ENCODE measurements around the gene GPS1. TPM values are rescaled to one million over a fixed set of nuclear protein-coding genes. Genes with fewer than 3 reads are reported as not detected.
A peak's percentile ranks its signal among the peaks of the same experiment; 100 is the strongest.

Gene GPS1
- total and polyA plus RNA-seq, 9 of the 15 experiments (the other 6 are each of a cell fraction or from before 2014, with no cell fraction given), result 3.1 to 167 (median 69.9) TPM

GRCh38 chr17:82051776-82052637 lies at the start of gene GPS1, which contains the start of gene RFNG (continued):
- TF ChIP-seq AFF1 (IDR thresholded peaks at IDR 0.05; ENCODE audit: low read depth in 1 of 2, partially characterized antibody in 2 of 2), result no peak
- no peak for TF ChIP-seq NR4A1 (CRISPR knock-in tag; IDR thresholded peaks at IDR 0.05)
- TF ChIP-seq NR4A1 (tag; IDR thresholded peaks at IDR 0.05), result no peak
- TF ChIP-seq NONO (IDR thresholded peaks at IDR 0.05; ENCODE audit: low read depth in 2 of 2, low read length in 1 of 2), result peak in 1 of 2 experiments; percentile 67; a peak in 1 of 4 replicates
- TF ChIP-seq PML (IDR thresholded peaks at IDR 0.05; ENCODE audit: low read length), result no peak
- TF ChIP-seq ZNF592 (IDR thresholded peaks at IDR 0.05), result peak; percentile 37; the same call in 1 of the 2 replicates
- no peak for TF ChIP-seq DACH1 (IDR thresholded peaks at IDR 0.05; ENCODE audit: partially characterized antibody)
- no peak for TF ChIP-seq XRCC3 (IDR thresholded peaks at IDR 0.05)
- TF ChIP-seq DNMT1 (IDR thresholded peaks at IDR 0.05), result no peak
- TF ChIP-seq ZNF134 (CRISPR knock-in tag; conservative IDR thresholded peaks at IDR 0.05), result no peak
- no peak for TF ChIP-seq ZNF324 (CRISPR knock-in tag; IDR thresholded peaks at IDR 0.05)
- TF ChIP-seq ZSCAN29 (IDR thresholded peaks at IDR 0.05), result no peak
- peak; percentile 82 for TF ChIP-seq GMEB1 (CRISPR knock-in tag; IDR thresholded peaks at IDR 0.05)
- peak; percentile 59 for TF ChIP-seq POLR2G (IDR thresholded peaks at IDR 0.05; ENCODE audit: low read depth, low read length)
- TF ChIP-seq OTX1 (CRISPR knock-in tag; IDR thresholded peaks at IDR 0.05), result no peak
- TF ChIP-seq RBBP5 (IDR thresholded peaks at IDR 0.05; ENCODE audit: borderline replicate concordance, insufficient read depth, low read length, poor library complexity, severe bottlenecking), result peak; percentile 72

Data from K562 (cell line).